NCI-H748 treated with DMSO at 0.1 percent for 48 hours (cell line): Measurements from ENCODE around the gene SLC1A2.

ENCODE experiments used
- DNase-seq: peaks from one replicate; lab custom pipeline; 2025; lab: John Stamatoyannopoulos, UW

The SLC1A2 gene

DNA sequence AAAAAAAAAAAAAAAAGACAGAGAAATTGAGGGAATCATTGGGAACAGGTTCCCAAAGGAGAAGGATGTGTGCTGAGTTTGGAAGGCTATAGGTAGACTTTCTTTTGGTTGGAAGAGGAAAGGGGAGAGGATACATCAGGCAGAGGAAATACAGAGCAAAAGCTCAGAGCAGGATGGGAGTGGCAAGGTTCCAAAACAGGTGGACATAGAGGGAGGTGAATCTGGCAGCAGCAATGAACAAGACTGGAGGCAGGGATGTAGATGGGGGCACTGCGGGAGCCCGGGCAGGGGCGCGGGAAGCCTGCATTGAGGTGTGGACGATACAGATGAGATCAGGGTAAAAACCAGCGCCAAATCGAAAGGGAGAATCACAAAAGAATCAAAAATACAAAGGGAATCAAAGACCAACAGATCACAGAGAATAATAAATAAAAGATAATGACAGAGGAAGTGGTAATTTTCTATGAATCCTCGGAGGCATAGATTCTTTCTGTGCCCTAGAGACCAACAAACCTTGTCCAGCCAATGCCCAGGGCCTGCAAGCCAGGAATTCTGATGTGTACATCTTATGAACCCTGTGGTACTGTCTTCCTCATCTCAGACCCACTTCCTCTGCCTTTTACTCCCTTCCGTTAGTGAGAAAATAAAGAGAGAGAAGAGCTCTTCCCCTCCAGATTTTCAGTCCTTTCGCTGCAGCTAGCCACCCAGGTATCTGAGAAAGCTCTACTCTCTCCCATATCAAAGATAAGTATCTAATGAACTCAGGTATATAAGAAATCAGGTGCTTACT is 70.3 kb downstream of the SLC1A2 start:
- DNase-seq: no peak

DNA sequence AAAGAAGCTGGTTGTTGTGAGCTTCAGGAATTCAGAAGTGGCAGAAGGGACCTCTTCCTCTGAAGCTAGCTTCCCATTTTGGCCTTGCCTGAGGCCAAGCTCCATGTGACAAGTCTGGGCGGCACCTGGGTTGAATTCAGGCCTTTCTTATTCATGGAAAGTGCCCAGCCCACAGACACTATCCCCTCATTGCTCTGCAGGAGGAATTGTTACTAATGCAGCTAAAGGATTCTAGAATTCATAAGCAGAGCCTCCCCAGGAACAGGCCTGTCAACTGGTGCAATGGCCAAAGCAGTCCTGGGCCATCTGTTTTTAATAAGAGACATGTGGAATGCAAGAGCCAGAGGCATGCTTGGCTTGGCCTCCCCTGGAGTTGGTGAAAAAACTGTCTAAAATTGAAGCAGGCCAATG is 71.4 kb downstream of the SLC1A2 start:
- DNase-seq: no peak

DNA sequence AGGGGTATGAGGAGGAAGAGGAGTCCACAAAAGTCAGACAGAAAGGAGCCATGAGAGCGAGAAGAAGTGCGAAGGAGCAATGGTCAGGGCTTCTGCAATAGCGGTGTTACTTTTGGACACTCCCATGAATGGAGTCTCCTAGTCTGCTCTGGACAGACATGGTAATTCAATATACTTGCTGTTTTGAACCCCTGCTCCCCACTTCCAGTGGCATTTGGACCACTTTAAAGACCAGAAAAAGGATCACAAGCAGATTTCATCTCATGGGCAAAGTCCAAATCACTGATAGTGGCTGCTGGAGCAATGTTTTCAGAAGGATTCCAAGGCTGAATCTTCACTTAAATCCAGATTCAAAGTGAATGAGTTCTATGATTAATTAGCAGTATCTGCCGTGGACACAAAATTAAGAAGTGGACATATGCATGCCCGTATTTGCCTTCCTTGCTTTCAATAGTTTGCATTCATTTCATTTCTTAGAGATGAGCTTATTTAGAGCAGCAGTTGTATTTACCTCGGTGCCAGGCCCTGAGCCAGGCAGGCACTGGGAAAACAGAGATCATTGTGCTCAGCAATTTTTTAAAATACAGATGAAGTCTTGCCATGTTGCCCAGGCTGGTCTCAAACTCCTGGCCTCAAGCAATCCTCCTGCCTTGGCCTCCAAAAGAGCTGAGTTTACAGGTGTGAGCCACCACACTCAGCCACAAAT is 72.0 kb downstream of the SLC1A2 start:
- DNase-seq: no peak

DNA sequence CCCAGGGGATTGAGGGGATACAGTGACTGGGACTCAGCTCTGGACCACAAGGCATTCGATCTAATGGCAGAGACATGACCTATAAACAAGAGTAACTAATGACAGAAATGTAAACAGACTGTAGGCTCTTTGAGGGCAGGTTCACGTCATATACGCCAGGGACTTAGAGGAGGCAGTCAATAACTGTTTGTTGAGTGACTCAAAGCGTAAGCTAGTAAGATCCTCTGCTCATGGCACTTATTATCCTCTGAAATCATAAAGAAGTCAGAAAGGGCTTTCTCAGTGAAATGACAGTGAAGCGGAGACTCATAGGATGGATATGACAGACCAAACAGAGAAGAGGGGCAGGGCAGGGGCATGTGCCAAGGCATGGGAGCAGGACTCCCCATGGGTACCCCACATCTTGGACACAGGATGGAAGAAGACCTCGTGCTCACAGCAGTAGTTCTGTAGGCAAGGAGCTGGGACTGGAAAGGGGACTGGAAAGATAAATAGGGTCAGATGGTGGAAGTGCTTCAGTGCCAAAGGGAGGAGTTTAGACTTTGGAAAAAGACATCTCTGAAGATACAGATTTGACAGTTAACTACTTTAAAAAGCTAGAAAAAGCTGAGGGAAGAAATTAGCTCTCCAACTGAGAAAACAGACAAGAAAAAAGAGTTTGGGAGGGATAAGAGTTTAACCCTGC is 72.7 kb downstream of the SLC1A2 start:
- no peak for DNase-seq

DNA sequence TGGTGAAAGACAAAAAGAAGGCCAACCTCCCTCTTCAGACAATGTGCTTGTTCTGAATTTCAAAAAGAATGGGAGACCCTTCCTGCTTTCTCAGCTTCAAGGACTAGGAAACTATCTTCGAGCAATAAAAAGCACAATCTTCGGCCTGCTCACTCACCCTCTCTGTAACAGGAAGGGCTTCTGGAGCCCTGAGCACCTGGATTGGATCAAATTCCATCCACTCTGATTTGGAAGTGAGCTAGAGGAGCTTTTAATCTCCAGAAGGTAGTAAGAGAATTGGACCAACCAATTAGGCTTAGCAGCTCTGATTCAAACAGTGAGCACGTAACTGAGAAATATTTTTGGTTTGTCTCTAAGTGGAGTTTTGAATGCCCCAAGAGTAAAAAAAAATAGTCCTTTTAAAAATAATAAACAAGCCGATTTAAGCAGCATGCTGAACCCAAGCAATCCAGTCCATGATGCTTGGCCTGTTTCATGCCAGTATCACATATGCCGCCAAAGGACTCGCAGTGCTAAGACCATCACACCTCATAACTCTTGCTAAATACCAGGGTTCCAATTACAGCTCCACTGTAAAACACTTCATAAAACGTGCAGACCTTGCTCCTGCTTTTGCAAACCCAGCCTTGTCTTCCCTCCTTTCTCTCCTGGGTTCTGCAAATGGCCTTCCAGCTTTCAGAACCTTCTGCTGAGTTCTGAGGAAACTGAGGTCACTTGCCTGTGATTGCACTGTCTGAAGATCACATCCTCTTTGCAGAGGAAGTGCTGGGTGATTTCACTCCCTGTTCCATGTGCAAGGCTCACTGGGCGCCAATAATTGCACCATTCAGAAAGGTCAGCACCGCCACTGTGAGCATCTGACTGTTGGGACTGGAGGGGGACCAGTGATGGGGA is 74.4 kb downstream of the SLC1A2 start:
- DNase-seq: no peak

DNA sequence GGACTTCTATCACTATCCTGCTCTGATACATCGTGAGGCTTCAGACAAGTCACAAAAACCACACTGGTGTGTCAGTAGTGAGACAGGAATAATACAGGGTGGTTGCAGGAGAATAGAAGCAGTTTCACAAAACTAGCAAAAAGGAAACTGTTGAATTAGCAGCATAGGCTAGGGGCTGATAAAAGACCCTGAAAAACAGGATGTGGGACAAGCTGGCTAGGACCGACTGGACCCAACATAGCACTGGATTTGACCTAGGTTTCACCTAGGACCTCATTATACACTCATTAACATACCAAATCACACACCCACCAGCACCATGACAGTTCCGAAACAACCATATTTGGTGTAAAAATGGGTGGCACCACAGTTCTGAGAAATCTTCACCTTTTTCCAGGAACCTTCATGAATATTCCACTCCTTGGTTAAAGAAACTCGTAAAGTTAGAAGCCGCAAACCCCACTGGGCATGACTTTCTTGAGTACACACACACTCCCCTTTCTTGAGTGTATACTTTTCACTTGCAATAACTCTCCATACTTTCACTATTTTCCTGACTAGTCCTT is 76.2 kb downstream of the SLC1A2 start:
- no peak for DNase-seq

DNA sequence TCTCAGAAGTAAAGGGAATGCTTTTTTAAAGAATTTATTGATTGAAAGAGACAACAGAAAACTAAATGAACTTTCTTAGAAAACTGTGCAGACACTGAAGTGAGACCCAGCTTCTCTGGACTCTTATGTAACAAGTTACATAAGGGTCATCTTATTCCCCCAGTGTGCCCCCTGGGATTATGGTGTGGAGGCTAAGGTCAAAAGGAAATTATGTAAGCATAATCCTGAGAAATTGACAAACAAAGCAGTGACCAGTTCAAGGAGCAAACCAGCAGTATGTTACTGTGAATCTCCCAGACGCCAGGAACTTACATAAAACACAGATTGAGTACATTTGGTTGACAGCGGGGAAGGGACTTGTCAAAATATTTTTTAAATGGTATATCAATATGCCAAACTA is 78.6 kb downstream of the SLC1A2 start:
- no peak for DNase-seq

DNA sequence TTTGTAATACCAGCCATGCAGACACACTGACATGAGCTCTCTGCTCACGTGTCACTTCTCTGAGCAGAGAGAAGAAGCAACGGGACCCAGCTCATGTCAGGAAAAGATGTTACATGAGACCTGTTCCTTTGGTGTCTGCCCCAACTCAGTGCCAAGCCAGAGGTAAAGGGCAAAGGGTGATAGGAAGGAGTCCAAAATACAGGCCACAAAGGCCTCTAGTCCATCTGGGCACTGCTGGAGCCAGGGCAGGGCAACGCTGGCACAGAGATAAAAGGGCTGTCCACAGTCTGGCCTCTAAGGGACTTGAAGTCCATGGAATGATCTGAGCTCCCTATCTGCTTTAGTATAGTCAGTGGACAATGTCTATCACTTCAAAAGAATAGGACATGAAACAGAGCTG is 79.3 kb downstream of the SLC1A2 start:
- DNase-seq: no peak

DNA sequence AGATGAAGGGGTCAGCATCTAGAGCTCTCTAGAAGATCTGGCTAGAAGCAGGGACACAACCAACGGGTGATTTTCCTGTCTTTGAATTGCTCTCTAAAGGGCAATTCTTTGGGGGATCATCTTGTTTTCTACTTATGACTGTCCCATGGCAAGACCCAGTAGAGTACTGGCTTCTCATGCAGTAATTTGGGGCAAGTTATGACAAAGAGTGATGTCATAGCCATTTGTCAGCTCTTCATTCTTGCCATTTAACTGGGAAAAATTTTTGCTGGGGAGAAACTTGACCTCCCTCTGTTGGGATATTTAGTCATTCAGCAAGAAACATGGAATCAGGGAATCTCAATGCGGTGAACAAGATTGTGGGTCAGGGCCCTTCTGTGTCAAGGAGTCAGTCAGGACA is 80.4 kb downstream of the SLC1A2 start:
- DNase-seq: no peak

DNA sequence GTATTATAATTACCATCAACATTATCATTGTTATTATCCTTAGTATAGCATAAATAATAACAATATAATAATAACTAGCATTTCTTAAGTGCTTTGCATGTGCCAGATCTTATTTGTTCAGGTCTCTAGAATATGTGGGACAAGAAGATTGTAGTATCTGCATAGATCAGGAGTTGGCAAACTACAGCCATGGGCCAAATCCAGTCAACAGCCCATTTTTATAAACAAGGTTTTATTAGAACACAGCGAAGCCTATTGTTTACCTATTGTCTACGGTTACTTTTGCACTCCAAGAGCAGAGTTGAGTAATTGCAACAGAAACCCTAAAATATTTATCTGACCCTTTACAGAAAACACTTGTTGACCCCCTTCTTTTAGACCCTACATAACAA is 81.4 kb downstream of the SLC1A2 start:
- DNase-seq: no peak

DNA sequence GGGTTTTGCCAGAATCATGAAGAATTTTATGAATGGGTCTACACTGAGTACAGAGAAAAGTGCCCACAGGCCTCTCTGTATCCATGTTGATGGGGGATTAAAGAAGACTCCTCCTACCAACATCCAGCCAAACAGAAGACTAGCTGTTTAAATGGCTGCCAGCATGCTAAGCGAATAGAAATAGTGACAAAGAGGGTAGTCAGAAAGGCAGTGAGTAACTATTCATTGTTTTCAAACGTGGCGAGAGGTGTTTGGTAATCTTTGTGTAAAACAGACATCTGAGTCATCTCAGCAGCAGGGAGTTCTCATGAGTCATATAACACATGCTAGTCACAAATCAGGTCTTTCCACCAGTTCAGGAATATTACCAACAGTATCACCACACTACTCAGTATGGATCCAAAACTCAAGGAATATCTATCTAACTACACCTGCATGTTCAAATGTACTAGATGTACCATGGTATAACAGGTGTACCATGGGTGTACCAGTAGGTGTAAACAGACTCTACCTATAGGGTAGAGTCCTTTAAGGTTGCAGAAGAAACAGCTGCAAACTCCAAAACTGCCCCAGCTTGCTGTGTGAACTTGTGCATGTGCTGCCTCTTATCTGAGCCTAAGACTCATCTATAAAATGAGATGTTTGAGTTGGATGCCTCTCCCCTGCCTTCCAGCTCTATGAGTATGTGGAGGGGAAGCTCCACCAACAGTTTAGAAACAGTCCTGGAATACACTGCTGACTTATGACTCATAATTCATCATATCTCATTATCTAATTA is 82.0 kb downstream of the SLC1A2 start:
- no peak for DNase-seq

DNA sequence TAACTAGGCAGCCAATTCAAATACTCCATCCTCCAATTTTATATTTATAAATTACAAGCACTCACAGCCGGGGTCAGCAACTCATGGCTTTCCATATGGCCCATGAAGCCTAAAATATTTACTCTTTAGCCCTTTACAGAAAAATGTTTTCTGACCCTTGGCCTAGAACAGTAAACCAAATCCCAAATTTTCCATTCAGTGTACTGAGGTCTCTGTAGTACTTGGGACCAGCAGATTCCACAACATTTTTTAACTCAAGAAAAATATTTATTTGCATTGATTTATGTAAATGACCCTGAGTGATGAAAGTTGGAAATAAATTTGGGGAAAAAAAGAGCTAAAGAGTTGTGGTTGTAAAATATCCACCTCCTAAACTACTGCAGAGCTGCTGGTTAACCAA is 82.6 kb downstream of the SLC1A2 start:
- no peak for DNase-seq

DNA sequence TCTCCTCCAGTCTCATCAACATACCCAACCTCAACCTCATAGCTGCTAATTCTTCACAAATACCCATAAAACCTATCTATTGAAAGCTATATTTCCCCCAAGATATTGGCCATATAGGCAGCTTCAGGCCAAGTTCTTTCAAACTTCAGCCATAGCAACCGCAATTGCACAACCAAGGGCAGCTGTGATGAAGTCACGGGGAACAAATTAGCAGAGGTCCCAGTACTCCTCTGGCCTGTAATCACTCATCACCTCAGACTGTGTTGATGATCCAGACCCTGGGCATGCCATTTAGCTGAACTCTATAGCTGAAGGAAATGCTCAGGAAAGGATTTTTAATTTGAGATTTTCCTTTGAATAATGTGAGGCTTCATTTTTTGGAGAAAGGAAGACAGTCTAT is 84.1 kb downstream of the SLC1A2 start:
- DNase-seq: no peak

DNA sequence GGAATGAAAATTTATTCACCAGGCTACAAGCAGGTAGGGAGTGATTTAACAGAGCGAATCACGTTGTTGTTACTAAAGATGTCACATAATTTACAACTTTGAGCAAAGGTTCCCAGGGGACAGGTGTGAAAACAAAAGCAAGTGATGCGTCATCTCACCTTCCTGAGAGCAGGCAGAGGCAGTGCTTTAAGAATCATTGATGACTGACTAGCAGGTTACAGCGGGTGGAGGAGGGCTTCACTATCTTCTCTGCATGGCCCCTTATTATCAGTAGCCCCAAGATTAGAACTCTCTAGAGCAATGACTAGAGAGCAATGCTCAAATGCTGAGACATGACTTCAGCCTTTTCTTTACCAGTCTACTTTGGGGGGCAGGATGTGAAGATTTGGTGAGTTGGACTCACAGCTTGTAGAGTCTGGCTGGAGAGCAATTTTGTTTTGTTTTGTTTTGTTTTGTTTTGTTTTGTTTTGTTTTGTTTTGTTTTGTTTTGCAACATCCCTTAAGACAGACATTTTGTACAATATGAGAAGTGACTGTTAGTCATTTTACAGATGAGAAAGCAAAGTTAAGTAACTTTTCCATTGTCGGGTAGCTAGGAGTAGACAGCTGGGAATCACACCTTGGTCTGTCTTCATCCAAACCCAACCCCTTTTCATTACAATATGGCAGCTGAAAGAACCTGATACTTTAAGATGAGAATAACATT is 84.8 kb downstream of the SLC1A2 start:
- DNase-seq: no peak

DNA sequence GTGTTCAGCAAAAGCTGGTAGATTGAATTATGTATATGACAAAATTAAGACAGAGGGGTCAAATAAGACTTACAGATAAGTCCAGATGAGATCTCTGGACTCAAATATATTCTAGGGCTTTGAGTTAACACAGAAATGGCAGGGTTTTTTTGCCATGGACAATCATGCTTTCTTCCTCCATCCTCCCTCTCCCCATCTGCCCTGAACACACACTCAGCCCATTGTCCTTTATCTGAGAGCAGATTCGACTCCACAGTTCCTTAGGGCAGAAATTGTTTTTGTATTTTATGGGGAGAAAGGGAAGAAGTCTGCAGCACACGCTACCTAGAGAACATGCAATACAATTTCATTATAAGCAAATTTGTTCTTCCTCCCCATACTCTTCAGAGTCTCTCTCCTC is 86.8 kb downstream of the SLC1A2 start:
- no peak for DNase-seq

DNA sequence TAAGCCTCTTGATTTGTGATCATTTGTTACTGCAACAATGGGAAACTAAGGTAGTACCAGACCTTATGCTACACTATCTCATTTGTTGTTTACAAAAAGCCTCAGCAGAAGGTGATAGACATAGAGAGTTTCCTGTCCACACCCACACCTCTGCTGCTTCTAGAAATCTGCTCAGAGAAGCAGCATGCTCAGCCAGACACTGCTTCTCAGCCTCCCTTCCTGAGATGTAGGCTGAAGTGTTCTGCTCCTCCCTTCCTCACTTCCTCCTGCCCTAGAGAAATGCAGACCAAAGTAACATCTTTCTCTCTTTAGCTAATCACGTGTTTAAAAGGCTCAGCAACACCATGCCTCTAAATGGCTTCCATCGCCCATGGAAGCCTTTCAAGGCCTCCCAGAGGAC is 88.4 kb downstream of the SLC1A2 start:
- DNase-seq: no peak

DNA sequence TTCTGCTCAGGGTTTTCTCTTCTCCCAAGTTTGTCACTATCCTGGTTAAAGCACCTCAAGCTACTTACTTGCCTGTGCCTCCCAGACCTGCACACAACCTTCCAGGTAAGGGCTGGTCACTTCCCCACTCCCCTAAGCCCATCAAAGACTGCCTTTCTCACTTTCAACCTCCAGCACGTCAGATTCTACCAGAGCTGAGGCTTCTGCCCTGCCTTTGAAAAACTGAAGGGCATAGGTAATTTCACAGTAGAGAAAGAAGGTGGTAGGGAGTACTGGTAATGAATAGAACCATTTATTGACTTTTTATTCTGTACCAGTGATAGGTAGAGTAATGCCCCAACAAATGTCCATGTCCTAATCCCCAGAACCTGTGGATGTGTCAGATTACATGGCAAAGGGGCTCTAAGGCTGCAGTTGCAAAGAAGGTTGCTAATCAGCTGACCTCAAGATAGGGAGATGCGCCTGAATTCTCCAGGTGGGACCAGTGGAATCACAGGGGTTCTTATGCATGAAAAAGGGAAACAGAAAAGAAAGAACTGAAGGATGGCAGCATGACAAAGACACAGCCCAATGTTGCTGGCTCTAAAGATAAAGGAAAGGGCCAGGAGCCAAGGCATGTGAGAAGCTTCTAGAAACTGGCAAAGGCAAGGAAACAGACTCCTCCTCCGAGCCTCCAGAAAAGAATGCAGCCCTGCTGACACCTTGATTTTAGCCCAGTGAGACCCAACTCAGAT is 89.0 kb downstream of the SLC1A2 start:
- no peak for DNase-seq

DNA sequence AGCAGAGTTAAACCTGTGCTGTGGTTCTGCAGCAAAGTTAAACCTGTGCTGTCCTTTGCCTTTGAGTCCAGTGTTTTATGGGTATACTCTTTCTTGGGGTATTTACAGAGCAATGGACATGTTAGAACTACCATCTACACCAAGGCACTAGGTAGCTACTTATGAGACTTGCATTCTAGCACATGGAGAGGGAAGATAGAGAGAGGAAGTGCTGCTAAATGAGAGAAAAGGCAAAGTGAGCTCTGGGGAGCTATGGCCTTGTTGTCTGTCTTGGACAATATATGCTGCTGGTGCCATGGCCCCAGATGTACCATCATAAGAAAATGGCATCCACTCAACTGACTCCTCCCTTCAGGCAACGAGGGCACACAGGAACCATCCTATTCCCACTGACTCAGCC is 91.5 kb downstream of the SLC1A2 start:
- no peak for DNase-seq

DNA sequence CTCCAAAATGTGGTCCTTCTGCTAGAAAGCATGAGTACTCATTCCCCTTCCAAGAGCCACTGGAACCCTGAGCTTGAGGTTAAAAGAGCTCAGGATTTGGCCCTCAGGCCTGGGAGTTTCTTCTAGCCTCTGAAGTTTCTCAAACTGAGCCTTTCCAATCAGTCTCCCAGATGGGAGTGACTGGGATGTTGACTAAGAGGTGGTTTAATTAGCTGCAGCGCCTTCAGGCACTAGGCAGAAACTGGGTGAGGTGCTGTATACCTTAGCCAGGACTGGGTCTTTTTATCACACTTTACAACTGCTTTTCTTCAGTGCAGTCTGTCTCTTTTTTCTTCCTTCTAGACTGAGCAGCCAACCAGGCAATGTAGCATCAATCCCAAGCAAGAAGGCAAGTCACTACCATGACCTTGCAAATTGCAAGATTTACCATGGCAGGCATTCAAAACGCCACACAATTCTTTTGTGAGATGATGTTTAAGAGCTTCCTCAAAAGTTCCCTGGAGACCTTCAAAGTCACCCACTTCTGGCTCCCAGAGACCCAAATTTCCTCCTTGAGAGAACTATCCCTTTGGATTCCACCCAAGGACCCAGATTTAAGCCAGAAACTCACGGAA is 93.0 kb downstream of the SLC1A2 start:
- no peak for DNase-seq
